Activated CD8-positive, alpha-beta T cell treated with anti-CD3 and anti-CD28 coated beads for 36 hours (primary cell): ENCODE results near the gene RBM47. TPM values are rescaled to one million over a fixed set of nuclear protein-coding genes. Genes with fewer than 3 reads are reported as not detected.

ENCODE experiments used
- ATAC-seq: fragments of 200-7000 bp; cut with Tn5 transposase; one replicate; pipeline ENCODE4 v1.10.0; 2021; ENCODE audit warnings: mild to moderate bottlenecking, moderate library complexity
- CTCF ChIA-PET: fragments of 350-600 bp; sonication (Branson Sonifier 250); formaldehyde crosslinking; loops from one replicate; lab custom pipeline; 2021; ENCODE audit warnings: antibody characterized with exemption; lab: Charles Lee
- POLR2A ChIA-PET: fragments of 350-600 bp; sonication (Branson Sonifier 250); formaldehyde crosslinking; loops from one replicate; lab custom pipeline; 2021; ENCODE audit warnings: antibody characterized with exemption; lab: Charles Lee
- DNase-seq: peaks from one replicate; pipeline ENCODE4 v3.0.0-alpha.2; 2020
- H3K27ac Mint-ChIP-seq: one replicate; pipeline ENCODE4 v1.8.0; 2021; ENCODE audit warnings: mild to moderate bottlenecking, mixed read lengths
- H3K27me3 Mint-ChIP-seq: one replicate; pipeline ENCODE4 v1.8.0; 2021; ENCODE audit warnings: mixed read lengths
- H3K36me3 Mint-ChIP-seq: one replicate; pipeline ENCODE4 v1.8.0; 2021; ENCODE audit warnings: low read depth, mixed read lengths
- H3K4me1 Mint-ChIP-seq: one replicate; pipeline ENCODE4 v1.8.0; 2021; ENCODE audit warnings: low read depth, mixed read lengths
- H3K4me3 Mint-ChIP-seq: one replicate; pipeline ENCODE4 v1.8.0; 2021; ENCODE audit warnings: mild to moderate bottlenecking, moderate library complexity, mixed read lengths
- H3K9me3 Mint-ChIP-seq: one replicate; pipeline ENCODE4 v1.8.0; 2021; ENCODE audit warnings: mixed read lengths
- intact Hi-C: fragments of 100-400 bp; cut with micrococcal nuclease; formaldehyde crosslinking; loops from one replicate; pipeline ENCODE4 v1.10.0; 2022
- total RNA-seq, 2 experiments: library from RNA; stranded (reverse); gene quantifications; one replicate each; pipeline ENCODE4 v1.2.3, GENCODE V29; 2021
- TF ChIP-seq, protein P1 (sequence below): fragments of 200-600 bp; IDR thresholded peaks from one replicate; pipeline ENCODE4 v1.8.0; 2022; ENCODE audit warnings: antibody characterized with exemption, mild to moderate bottlenecking

Gene RBM47
- total RNA-seq, 2 experiments from 2014 or later, result 0.13 to 0.74 TPM

DNA sequence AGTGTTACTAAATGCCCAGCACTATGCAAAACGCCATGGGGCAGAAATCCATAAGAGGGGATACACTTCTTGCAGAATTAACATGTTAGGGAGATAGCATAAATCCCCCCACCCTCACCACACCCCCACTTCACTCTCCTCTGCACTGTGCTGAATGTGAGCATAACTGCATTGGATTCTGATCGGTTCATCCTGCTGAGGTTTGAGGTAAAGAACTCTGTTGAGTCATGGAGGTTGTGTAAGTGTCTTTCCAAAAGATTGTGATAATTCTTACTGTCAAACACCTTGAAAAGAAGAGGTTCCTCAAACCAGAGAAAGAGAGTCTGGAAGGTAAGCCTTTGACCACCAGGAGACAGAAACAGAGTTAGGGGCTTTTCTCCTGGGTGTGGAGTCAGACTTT, 43.6 kb downstream of the RBM47 start:
- H3K4me3 Mint-ChIP-seq, result no peak overlapping the region
- no peaks in the 10 kb centered on the region for H3K9me3 Mint-ChIP-seq
- no peaks in the 10 kb centered on the region for H3K27me3 Mint-ChIP-seq
- peaks cover 2% of the 10 kb centered on the region for H3K4me1 Mint-ChIP-seq
- intact Hi-C loops, result no loop called here
- DNase-seq (no peak), ATAC-seq (no peak)
- CTCF ChIA-PET, result no interaction called here
- POLR2A ChIA-PET, result no interaction called here
- H3K27ac Mint-ChIP-seq, result no peak overlapping the region
- no peaks in the 10 kb centered on the region for H3K36me3 Mint-ChIP-seq
- TF ChIP-seq, protein P1, sequence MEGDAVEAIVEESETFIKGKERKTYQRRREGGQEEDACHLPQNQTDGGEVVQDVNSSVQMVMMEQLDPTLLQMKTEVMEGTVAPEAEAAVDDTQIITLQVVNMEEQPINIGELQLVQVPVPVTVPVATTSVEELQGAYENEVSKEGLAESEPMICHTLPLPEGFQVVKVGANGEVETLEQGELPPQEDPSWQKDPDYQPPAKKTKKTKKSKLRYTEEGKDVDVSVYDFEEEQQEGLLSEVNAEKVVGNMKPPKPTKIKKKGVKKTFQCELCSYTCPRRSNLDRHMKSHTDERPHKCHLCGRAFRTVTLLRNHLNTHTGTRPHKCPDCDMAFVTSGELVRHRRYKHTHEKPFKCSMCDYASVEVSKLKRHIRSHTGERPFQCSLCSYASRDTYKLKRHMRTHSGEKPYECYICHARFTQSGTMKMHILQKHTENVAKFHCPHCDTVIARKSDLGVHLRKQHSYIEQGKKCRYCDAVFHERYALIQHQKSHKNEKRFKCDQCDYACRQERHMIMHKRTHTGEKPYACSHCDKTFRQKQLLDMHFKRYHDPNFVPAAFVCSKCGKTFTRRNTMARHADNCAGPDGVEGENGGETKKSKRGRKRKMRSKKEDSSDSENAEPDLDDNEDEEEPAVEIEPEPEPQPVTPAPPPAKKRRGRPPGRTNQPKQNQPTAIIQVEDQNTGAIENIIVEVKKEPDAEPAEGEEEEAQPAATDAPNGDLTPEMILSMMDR, result no peak

DNA sequence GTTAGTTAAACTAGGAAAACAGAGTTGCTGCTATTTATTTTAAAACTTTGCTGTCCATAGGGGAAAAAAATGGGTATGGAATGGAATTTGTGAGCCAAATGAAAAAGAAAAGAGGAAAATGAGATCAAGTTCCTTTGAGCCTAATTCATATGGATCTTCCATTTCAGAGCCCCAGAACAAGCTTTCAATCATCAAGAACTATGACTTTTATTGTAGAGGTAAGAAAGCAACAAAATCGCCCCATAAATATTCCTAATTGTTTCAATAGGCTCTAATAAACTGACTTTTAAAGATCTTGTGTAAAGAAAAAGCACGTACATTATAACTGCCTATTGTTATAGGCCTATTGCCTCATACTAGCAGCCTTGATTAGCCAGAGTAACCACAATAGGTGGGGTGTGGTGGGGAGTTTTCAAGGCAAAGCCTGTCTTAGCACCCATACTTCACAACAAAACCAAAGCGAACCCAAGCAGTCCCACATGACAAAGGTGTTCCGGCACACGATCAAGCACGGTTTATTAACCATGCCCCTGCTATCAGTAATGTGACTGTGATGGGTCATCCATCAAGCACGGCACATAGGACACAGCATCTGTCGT, 44.4 kb downstream of the RBM47 start:
- no peak overlapping the region for H3K4me3 Mint-ChIP-seq
- intact Hi-C loops, result no loop called here
- no peaks in the 10 kb centered on the region for H3K27me3 Mint-ChIP-seq
- TF ChIP-seq, protein P1, result no peak
- ATAC-seq, result no peak
- H3K36me3 Mint-ChIP-seq, result no peaks in the 10 kb centered on the region
- no peak overlapping the region for H3K27ac Mint-ChIP-seq
- CTCF ChIA-PET, result no interaction called here
- peaks cover 2% of the 10 kb centered on the region for H3K4me1 Mint-ChIP-seq
- POLR2A ChIA-PET, result no interaction called here
- no peak for DNase-seq
- H3K9me3 Mint-ChIP-seq, result no peaks in the 10 kb centered on the region

DNA sequence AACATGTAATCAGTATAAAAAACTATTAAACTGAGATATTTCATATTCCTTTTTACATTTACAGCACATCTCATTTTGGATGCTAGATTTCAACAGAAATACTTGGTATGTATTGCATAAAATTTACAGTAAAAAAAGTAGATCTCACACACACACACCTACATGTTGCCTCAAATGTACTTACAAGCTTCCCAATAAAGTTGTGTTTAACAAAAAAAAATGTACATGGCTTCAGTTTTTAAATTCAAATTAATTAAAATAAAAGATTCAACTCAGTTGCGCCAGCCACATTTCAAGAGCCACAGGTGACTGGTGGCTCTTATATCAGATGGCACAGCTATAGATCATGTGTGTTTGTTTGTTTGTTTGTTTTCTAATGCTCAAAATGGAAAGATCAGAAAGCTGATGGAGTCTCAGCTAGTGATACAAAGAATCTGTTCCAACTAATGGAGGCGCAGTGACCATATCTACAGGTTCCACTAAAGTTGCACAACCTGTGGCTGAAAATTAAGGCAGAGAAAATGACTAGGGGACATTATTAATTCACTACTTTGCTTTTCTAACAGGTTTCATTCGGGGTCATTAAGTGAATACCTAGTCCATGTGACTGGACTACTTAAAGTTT, 45.0 kb downstream of the RBM47 start:
- Mint-ChIP-seq H3K4me1 (peaks cover 2% of the 10 kb centered on the region), H3K27me3 (no peaks in the 10 kb centered on the region), H3K4me3 (no peak overlapping the region), H3K36me3 (no peaks in the 10 kb centered on the region), H3K9me3 (no peaks in the 10 kb centered on the region), H3K27ac (no peak overlapping the region)
- intact Hi-C loops, result no loop called here
- no peak for ATAC-seq
- POLR2A ChIA-PET, result no interaction called here
- CTCF ChIA-PET, result no interaction called here
- no peak for DNase-seq
- TF ChIP-seq, protein P1, result no peak

DNA sequence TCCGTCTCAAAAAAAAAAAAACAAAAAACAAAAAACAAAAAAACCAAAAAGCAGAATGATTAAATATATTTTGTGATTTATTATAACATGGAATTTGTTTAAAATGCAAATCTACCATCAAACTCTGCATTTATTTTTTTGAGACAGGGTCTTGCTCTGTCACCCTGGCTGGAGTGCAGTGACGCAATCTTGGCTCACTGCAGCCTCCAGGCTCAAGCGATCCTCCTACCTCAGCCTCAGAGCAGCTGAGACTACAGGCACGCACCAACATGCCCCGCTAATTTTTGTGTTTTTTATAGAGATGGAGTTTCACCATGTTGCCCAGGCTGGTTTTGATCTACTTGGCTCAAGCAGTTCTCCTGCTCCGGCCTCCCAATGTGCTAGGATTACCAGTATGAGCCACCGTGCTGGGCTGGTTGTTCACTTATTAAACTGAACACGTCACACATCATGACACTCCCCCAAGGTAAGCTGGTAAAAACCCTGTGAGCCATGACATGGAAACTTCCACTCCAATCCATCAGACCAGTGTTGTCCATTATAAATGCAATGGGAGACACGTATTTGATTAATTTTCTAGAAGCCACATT, 45.7 kb downstream of the RBM47 start:
- H3K27me3 Mint-ChIP-seq, result no peaks in the 10 kb centered on the region
- DNase-seq (no peak), ATAC-seq (no peak)
- TF ChIP-seq, protein P1, result no peak
- CTCF ChIA-PET, result no interaction called here
- H3K27ac Mint-ChIP-seq, result no peak overlapping the region
- intact Hi-C loops, result no loop called here
- POLR2A ChIA-PET, result no interaction called here
- H3K36me3 Mint-ChIP-seq, result no peaks in the 10 kb centered on the region
- no peak overlapping the region for H3K4me3 Mint-ChIP-seq
- no peaks in the 10 kb centered on the region for H3K9me3 Mint-ChIP-seq
- H3K4me1 Mint-ChIP-seq, result peaks cover 2% of the 10 kb centered on the region

DNA sequence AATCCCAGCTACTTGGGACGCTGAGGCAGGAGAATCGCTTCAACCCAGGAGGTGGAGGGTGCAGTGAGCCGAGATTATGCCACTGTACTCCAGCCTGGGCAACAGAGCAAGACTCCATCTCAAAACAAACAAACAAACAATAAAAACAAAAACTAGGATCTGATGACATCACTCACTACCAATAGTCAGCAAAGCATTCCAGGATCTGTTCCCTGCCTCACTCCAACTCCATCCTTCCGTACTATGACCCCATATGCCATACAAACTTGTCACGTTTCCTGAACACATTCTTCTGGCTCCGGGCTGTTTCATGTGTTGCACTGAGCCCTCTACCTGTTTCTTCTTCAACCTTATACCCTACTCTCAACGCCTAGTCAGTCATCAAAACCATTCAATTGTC, 47.3 kb downstream of the RBM47 start:
- POLR2A ChIA-PET, result interaction anchor here (0.6 kb wide), 1 partner anchor 979 kb away, joined by 4 read pairs; no protein-coding TSS in a partner anchor
- intact Hi-C loops, result no loop called here
- no peak overlapping the region for H3K27ac Mint-ChIP-seq

More for the DNA sequence above, 47.3 kb downstream of the RBM47 start:
- no peak for DNase-seq
- TF ChIP-seq, protein P1, result no peak
- no peaks in the 10 kb centered on the region for H3K27me3 Mint-ChIP-seq
- peaks cover 5% of the 10 kb centered on the region for H3K4me1 Mint-ChIP-seq
- no peaks in the 10 kb centered on the region for H3K36me3 Mint-ChIP-seq
- ATAC-seq, result no peak
- CTCF ChIA-PET, result no interaction called here
- H3K4me3 Mint-ChIP-seq, result no peak overlapping the region
- H3K9me3 Mint-ChIP-seq, result no peaks in the 10 kb centered on the region
